ENCODE measurements around the gene ELFN1. TPM values are rescaled to one million over a fixed set of nuclear protein-coding genes. Genes with fewer than 3 reads are reported as not detected.

The ELFN1 gene
- total RNA-seq, 3 donors from 2014 or later = 0.59 to 1.3 (median 0.96) TPM

DNA sequence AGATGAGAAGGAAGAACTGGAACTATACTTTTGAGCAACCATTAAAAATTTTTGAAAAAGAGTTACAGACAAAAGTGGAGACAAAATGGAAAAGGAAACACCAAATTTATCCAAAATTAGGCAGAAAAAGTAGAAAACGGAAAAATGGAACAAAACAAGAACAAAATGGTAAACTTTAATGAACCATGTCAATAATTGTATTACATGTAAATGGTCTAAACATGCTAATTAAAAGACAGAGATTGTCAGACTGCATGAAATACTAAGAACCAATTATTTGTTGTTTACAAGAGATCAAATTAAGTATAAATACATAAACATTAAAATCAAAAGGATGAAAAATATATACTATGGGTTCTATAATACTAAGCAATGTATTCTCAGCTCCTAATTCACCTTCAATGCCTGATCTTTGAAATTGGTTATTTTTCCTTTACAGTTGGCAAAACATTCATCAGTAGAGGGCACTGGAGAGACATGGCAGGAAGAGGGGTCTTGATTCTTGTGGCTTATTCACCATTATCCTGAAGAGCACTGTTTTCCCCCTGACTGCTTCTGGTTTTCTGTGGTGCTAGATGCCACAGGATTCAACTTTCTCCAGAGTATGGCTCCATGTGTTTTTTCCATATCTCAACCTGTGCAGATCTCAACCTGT lies 124.9 kb downstream of the ELFN1 start:
- no peak for TF ChIP-seq POLR2AphosphoS5 (IDR thresholded peaks at IDR 0.05)
- Histone ChIP-seq H3K4me1 (no peaks in the 10 kb centered on the region), H3K27me3 (no peaks in the 10 kb centered on the region), H3K36me3 (no peaks in the 10 kb centered on the region), H3K9me3 (peaks cover 21 to 48% of the 10 kb centered on the region in 2 donors), H3K4me3 (no peak overlapping the region), H3K27ac (no peak overlapping the region)
- DNase-seq (ENCODE audit: low spot score in 2 of 2) = no peak
- intact Hi-C loops (cut with DNase I; ENCODE audit: low total_unique reads) = no loop called here

Other genes starting within 250 kb of the ELFN1 start
- gene MICALL2, start 210.8 kb upstream of the ELFN1 start, total RNA-seq = 10 to 100 TPM in 2 of 3 donors, 1 to 10 TPM in 1; 4.0 to 20.0 (median 15.8) TPM
- 10 to 100 TPM; 27.5 to 32.1 (median 27.7) TPM for gene INTS1, start 165.9 kb upstream of the ELFN1 start, total RNA-seq
- gene MAFK, start 139.6 kb upstream of the ELFN1 start, total RNA-seq = 10 to 100 TPM; 14.4 to 25.9 (median 25.2) TPM
- 1 to 10 TPM in 2 of 3 donors, not detected in 1; 6.6 to 8.2 TPM for gene TMEM184A, start 114.1 kb upstream of the ELFN1 start, total RNA-seq
- 10 to 100 TPM; 32.6 to 52.8 (median 45.4) TPM for gene PSMG3, start 100.2 kb upstream of the ELFN1 start, total RNA-seq